Muscle of arm (tissue), 12 donors: ENCODE data around the gene CNTRL. TPM values are rescaled to one million over a fixed set of nuclear protein-coding genes. Genes with fewer than 3 reads are reported as not detected.

Source experiments
- polyA plus RNA-seq, 12 donors: library from polyadenylated mRNA; unstranded; fragments of 120-200 nt; gene quantifications; one replicate each; pipeline ENCODE4 v1.2.1, GENCODE V29; 2013; ENCODE audit not compliant: insufficient read length in 12 of 12

The CNTRL gene
- polyA plus RNA-seq, 12 donors, result 13.6 to 43.6 (median 20.3) TPM; not detected in 1

Other genes starting within 250 kb of the CNTRL start
- 10 to 100 TPM in 11 of 12 donors, not detected in 1; 19.9 to 35.6 (median 25.6) TPM for gene PSMD5, start 232.0 kb upstream of the CNTRL start, polyA plus RNA-seq
- 10 to 100 TPM in 11 of 12 donors, not detected in 1; 30.2 to 60.8 (median 36.6) TPM for gene PHF19, start 197.8 kb upstream of the CNTRL start, polyA plus RNA-seq
- gene TRAF1, start 148.2 kb upstream of the CNTRL start, polyA plus RNA-seq, result 1 to 10 TPM in 11 of 12 donors, not detected in 1; 2.8 to 7.3 (median 4.0) TPM
- gene C5, start 24.7 kb upstream of the CNTRL start, polyA plus RNA-seq, result 10 to 100 TPM in 4 of 12 donors, 1 to 10 TPM in 7, not detected in 1; 5.0 to 13.7 (median 9.1) TPM
- gene RAB14, start 126.9 kb downstream of the CNTRL start, polyA plus RNA-seq, result 10 to 100 TPM in 11 of 12 donors, not detected in 1; 51.5 to 77.2 (median 62.0) TPM
- 100 to 1,000 TPM; 210 to 597 (median 263) TPM for gene GSN, start 193.2 kb downstream of the CNTRL start, polyA plus RNA-seq